ENCODE data around the gene RTN4.

The RTN4 gene

GRCh38 chr2:55027226-55027625, 23.0 kb downstream of the RTN4 start:
- H3K9ac ChIP-seq (ENCODE audit: low read length): no peak overlapping the region
- peaks cover 34% of the 10 kb centered on the region for H3K4me1 ChIP-seq (ENCODE audit: low read length)
- no peak overlapping the region for H2AFZ ChIP-seq (ENCODE audit: low read depth, low read length)
- no peak overlapping the region for H3K4me3 ChIP-seq (ENCODE audit: low read length)
- H3K36me3 ChIP-seq (replicated peaks; ENCODE audit: low read depth, low read length): peaks cover 4% of the 10 kb centered on the region
- no peak overlapping the region for H3K4me2 ChIP-seq (ENCODE audit: low read length)
- H3K9me3 ChIP-seq (ENCODE audit: insufficient read depth, low read length): no peaks in the 10 kb centered on the region
- H3K79me2 ChIP-seq (ENCODE audit: low read length): peaks cover 95% of the 10 kb centered on the region
- no peak overlapping the region for H3K27ac ChIP-seq (ENCODE audit: low read length)
- H3K27me3 ChIP-seq (ENCODE audit: low read depth, low read length): no peaks in the 10 kb centered on the region
- H4K20me1 ChIP-seq (ENCODE audit: insufficient read depth, low read length): peaks cover 82% of the 10 kb centered on the region
- no peak for TF ChIP-seq EZH2phosphoT487 (IDR thresholded peaks at IDR 0.05; ENCODE audit: low read depth)
- TF ChIP-seq, protein P1, sequence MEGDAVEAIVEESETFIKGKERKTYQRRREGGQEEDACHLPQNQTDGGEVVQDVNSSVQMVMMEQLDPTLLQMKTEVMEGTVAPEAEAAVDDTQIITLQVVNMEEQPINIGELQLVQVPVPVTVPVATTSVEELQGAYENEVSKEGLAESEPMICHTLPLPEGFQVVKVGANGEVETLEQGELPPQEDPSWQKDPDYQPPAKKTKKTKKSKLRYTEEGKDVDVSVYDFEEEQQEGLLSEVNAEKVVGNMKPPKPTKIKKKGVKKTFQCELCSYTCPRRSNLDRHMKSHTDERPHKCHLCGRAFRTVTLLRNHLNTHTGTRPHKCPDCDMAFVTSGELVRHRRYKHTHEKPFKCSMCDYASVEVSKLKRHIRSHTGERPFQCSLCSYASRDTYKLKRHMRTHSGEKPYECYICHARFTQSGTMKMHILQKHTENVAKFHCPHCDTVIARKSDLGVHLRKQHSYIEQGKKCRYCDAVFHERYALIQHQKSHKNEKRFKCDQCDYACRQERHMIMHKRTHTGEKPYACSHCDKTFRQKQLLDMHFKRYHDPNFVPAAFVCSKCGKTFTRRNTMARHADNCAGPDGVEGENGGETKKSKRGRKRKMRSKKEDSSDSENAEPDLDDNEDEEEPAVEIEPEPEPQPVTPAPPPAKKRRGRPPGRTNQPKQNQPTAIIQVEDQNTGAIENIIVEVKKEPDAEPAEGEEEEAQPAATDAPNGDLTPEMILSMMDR (IDR thresholded peaks at IDR 0.05; ENCODE audit: low read depth, low read length): no peak

- Histone ChIP-seq H3K9me3 (ENCODE audit: insufficient read depth, low read length) (no peaks in the 10 kb centered on the region), H3K36me3 (replicated peaks; ENCODE audit: low read depth, low read length) (peaks cover 4% of the 10 kb centered on the region), H3K27me3 (ENCODE audit: low read depth, low read length) (no peaks in the 10 kb centered on the region), H3K4me3 (ENCODE audit: low read length) (peak overlapping the region; percentile 36; the same call in 1 of the 2 replicates), H3K9ac (ENCODE audit: low read length) (no peak overlapping the region), H4K20me1 (ENCODE audit: insufficient read depth, low read length) (peaks cover 77% of the 10 kb centered on the region), H3K79me2 (ENCODE audit: low read length) (peaks cover 93% of the 10 kb centered on the region), H3K27ac (ENCODE audit: low read length) (peak overlapping the region; percentile 36), H2AFZ (ENCODE audit: low read depth, low read length) (no peak overlapping the region), H3K4me2 (ENCODE audit: low read length) (peak overlapping the region; percentile 61), H3K4me1 (ENCODE audit: low read length) (peaks cover 34% of the 10 kb centered on the region)
- TF ChIP-seq EZH2phosphoT487 (IDR thresholded peaks at IDR 0.05; ENCODE audit: low read depth): no peak
- TF ChIP-seq, protein P1 (IDR thresholded peaks at IDR 0.05; ENCODE audit: low read depth, low read length): no peak
Measured at GRCh38 chr2:55026202-55026601, 24.0 kb downstream of the RTN4 start.

DNA sequence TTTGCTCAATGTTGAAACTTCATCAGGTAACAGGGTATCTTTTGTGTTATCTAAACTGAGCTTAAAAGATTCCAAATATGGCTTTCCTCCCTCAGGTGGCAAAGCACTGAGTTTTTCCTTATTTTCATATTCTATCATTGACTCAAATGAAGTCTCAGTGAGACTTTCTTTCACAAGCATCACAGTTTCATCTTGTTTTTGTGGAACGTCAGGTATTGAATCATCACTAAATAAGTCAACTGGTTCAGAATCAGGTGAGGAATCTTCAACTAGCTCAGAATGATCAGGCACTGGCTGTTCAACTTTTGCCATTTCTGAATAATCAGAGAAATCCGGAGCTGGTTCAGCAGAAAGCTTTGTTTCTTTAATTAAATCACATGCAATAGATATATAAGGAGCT, 24.6 kb downstream of the RTN4 start:
- peaks cover 4% of the 10 kb centered on the region for H3K36me3 ChIP-seq (replicated peaks; ENCODE audit: low read depth, low read length)
- H3K27ac ChIP-seq (ENCODE audit: low read length): peak overlapping the region; percentile 36
- H3K4me2 ChIP-seq (ENCODE audit: low read length): peak overlapping the region; percentile 61
- no peak for TF ChIP-seq EZH2phosphoT487 (IDR thresholded peaks at IDR 0.05; ENCODE audit: low read depth)
- TF ChIP-seq, protein P1 (IDR thresholded peaks at IDR 0.05; ENCODE audit: low read depth, low read length): no peak
- H4K20me1 ChIP-seq (ENCODE audit: insufficient read depth, low read length): peaks cover 71% of the 10 kb centered on the region
- H3K27me3 ChIP-seq (ENCODE audit: low read depth, low read length): no peaks in the 10 kb centered on the region
- H3K79me2 ChIP-seq (ENCODE audit: low read length): peaks cover 87% of the 10 kb centered on the region
- peaks cover 34% of the 10 kb centered on the region for H3K4me1 ChIP-seq (ENCODE audit: low read length)
- H3K4me3 ChIP-seq (ENCODE audit: low read length): peak overlapping the region; percentile 36
- no peak overlapping the region for H2AFZ ChIP-seq (ENCODE audit: low read depth, low read length)
- no peaks in the 10 kb centered on the region for H3K9me3 ChIP-seq (ENCODE audit: insufficient read depth, low read length)
- no peak overlapping the region for H3K9ac ChIP-seq (ENCODE audit: low read length)

GRCh38 chr2:55025082-55025481, 25.2 kb downstream of the RTN4 start:
- Histone ChIP-seq H2AFZ (ENCODE audit: low read depth, low read length) (no peak overlapping the region), H3K36me3 (replicated peaks; ENCODE audit: low read depth, low read length) (peaks cover 4% of the 10 kb centered on the region), H3K9ac (ENCODE audit: low read length) (no peak overlapping the region; the same call in 1 of the 2 replicates), H3K9me3 (ENCODE audit: insufficient read depth, low read length) (no peaks in the 10 kb centered on the region), H3K4me2 (ENCODE audit: low read length) (peak overlapping the region; percentile 61), H3K4me3 (ENCODE audit: low read length) (peak overlapping the region; percentile 36), H3K4me1 (ENCODE audit: low read length) (peaks cover 34% of the 10 kb centered on the region), H4K20me1 (ENCODE audit: insufficient read depth, low read length) (peaks cover 66% of the 10 kb centered on the region), H3K27ac (ENCODE audit: low read length) (peak overlapping the region; percentile 36), H3K27me3 (ENCODE audit: low read depth, low read length) (no peaks in the 10 kb centered on the region), H3K79me2 (ENCODE audit: low read length) (peaks cover 82% of the 10 kb centered on the region)
- TF ChIP-seq EZH2phosphoT487 (IDR thresholded peaks at IDR 0.05; ENCODE audit: low read depth): no peak
- TF ChIP-seq, protein P1 (IDR thresholded peaks at IDR 0.05; ENCODE audit: low read depth, low read length): no peak

Data from OCI-LY3 (cell line).